Activated T-helper 2 cell treated with anti-CD3 and anti-CD28 coated beads, Interferon-gamma antibody, Interleukin-2, Interleukin-4, amounts not matched to agents 10 μg/mL and 5 μg/mL and 100 μg/mL, durations not matched to agents 14 hours and 24 hours and 36 hours (primary cell): ENCODE results near the gene CCDC110. TPM values are rescaled to one million over a fixed set of nuclear protein-coding genes. Genes with fewer than 3 reads are reported as not detected.
"Not testable (repeated sequence)": the region's sequence is repeated elsewhere in the genome, so short reads cannot be mapped to it uniquely, and the experiment has no call there.

Source experiments
- DNase-seq: peaks from one replicate; pipeline ENCODE4 v3.0.0; 2021; ENCODE audit warnings: low spot score
- H3K27ac Mint-ChIP-seq: one replicate; pipeline ENCODE4 v1.8.0; 2021; ENCODE audit warnings: mixed read lengths
- H3K27me3 Mint-ChIP-seq: one replicate; pipeline ENCODE4 v1.8.0; 2021; ENCODE audit warnings: low read depth, mixed read lengths
- H3K36me3 Mint-ChIP-seq: one replicate; pipeline ENCODE4 v1.8.0; 2021; ENCODE audit warnings: low read depth, mixed read lengths
- H3K4me1 Mint-ChIP-seq: one replicate; pipeline ENCODE4 v1.8.0; 2021; ENCODE audit warnings: low read depth, mixed read lengths
- H3K4me3 Mint-ChIP-seq: one replicate; pipeline ENCODE4 v1.8.0; 2021; ENCODE audit warnings: low read depth, mild to moderate bottlenecking, moderate library complexity, mixed read lengths
- H3K9me3 Mint-ChIP-seq: one replicate; pipeline ENCODE4 v1.8.0; 2021; ENCODE audit warnings: mixed read lengths
- intact Hi-C: fragments of 100-400 bp; cut with micrococcal nuclease; formaldehyde crosslinking; loops from one replicate; pipeline ENCODE4 v1.15.1; 2023
- total RNA-seq: library from RNA; stranded (reverse); gene quantifications from 2 replicates; pipeline ENCODE4 v1.2.3, GENCODE V29; 2022

The CCDC110 gene
- not detected in 2 replicates for total RNA-seq

GRCh38 chr4:185471235-185472102, at the start of gene CCDC110:
Gene CCDC110, minus strand, starts transcription at chr4:185471733. Its CDS starts 50 bp downstream, at chr4:185471683.
- H3K4me1 Mint-ChIP-seq: peaks cover 8% of the 10 kb centered on the region
- H3K9me3 Mint-ChIP-seq: no peaks in the 10 kb centered on the region
- DNase-seq: peak; percentile 79
- intact Hi-C loops: loop anchor here (1.0 to 5.0 kb wide), 6 partner anchors 46 to 1964 kb away; partner anchors contain the start of genes ANKRD37, CFAP97, CYP4V2 and ING2
- H3K27me3 Mint-ChIP-seq: peaks cover 44% of the 10 kb centered on the region
- H3K27ac Mint-ChIP-seq: no peak within 1 kb of the TSS
- H3K4me3 Mint-ChIP-seq: peak within 1 kb of the TSS; percentile 88
- no peaks in the 10 kb centered on the region for H3K36me3 Mint-ChIP-seq

- Mint-ChIP-seq H3K4me1 (no peaks in the 10 kb centered on the region), H3K27me3 (peaks cover 37% of the 10 kb centered on the region), H3K27ac (no peak overlapping the region), H3K36me3 (no peaks in the 10 kb centered on the region), H3K9me3 (no peaks in the 10 kb centered on the region), H3K4me3 (no peak overlapping the region)
- no peak for DNase-seq
- intact Hi-C loops: no loop called here
These were observed 48.6 kb upstream of the CCDC110 start for GRCh38 chr4:185520119-185520518.

DNA sequence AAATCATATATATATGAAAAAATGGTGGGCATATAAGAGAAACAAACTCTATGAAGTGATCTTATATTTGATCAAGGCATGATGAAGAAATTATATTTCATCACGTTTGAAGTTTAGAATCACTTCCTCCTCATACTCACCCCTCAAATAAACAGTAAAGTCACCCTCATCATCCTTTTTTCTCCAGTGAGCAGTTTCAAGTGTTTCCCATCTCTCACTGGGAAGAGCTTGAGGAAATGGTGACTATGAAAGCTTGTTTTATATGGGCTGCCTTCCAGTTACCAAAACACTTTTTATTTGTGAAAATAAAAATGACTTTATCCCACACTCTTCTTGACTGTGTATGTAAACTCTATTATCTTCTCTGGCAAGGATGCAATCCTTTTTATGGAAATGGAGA, 47.0 kb upstream of the CCDC110 start:
- intact Hi-C loops: no loop called here
- DNase-seq: no peak

GRCh38 chr4:185518069-185518468, 46.5 kb upstream of the CCDC110 start:
- Mint-ChIP-seq H3K9me3 (no peaks in the 10 kb centered on the region), H3K36me3 (no peaks in the 10 kb centered on the region), H3K27me3 (peaks cover 47% of the 10 kb centered on the region), H3K4me1 (peaks cover 7% of the 10 kb centered on the region), H3K27ac (no peak overlapping the region), H3K4me3 (no peak overlapping the region)
- DNase-seq: no peak
- intact Hi-C loops: no loop called here

More for the DNA sequence above, 47.0 kb upstream of the CCDC110 start:
- peaks cover 44% of the 10 kb centered on the region for H3K27me3 Mint-ChIP-seq
- no peaks in the 10 kb centered on the region for H3K36me3 Mint-ChIP-seq
- H3K9me3 Mint-ChIP-seq: no peaks in the 10 kb centered on the region
- peaks cover 5% of the 10 kb centered on the region for H3K4me1 Mint-ChIP-seq
- no peak overlapping the region for H3K27ac Mint-ChIP-seq
- no peak overlapping the region for H3K4me3 Mint-ChIP-seq

DNA sequence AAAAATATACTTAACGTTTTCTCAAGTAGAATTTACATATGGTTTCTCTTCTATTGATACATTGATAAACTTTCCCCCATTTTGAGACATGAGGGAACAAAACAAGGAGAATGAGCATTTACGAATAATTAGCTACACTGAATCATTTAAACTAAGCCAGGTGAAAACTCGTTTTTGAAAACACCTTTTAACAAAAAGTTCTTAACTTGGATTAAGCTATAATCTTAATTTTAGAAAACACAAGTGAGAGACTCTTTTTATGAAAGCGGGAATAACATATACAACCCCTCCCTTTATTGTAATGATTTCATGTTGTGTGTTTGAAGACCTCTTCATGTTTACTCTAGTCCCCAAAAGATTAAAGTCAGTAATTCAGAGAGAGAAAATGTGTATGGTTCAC, 43.7 kb upstream of the CCDC110 start:
- H3K27ac Mint-ChIP-seq: no peak overlapping the region
- no peaks in the 10 kb centered on the region for H3K36me3 Mint-ChIP-seq
- peaks cover 9% of the 10 kb centered on the region for H3K4me1 Mint-ChIP-seq
- no peak for DNase-seq
- H3K9me3 Mint-ChIP-seq: no peaks in the 10 kb centered on the region
- intact Hi-C loops: no loop called here
- no peak overlapping the region for H3K4me3 Mint-ChIP-seq
- H3K27me3 Mint-ChIP-seq: peaks cover 53% of the 10 kb centered on the region

GRCh38 chr4:185514182-185514697, 42.7 kb upstream of the CCDC110 start:
- Mint-ChIP-seq H3K9me3 (no peaks in the 10 kb centered on the region), H3K4me1 (peaks cover 9% of the 10 kb centered on the region), H3K36me3 (no peaks in the 10 kb centered on the region), H3K4me3 (no peak overlapping the region), H3K27me3 (peaks cover 60% of the 10 kb centered on the region), H3K27ac (no peak overlapping the region)
- no peak for DNase-seq
- intact Hi-C loops: no loop called here

DNA sequence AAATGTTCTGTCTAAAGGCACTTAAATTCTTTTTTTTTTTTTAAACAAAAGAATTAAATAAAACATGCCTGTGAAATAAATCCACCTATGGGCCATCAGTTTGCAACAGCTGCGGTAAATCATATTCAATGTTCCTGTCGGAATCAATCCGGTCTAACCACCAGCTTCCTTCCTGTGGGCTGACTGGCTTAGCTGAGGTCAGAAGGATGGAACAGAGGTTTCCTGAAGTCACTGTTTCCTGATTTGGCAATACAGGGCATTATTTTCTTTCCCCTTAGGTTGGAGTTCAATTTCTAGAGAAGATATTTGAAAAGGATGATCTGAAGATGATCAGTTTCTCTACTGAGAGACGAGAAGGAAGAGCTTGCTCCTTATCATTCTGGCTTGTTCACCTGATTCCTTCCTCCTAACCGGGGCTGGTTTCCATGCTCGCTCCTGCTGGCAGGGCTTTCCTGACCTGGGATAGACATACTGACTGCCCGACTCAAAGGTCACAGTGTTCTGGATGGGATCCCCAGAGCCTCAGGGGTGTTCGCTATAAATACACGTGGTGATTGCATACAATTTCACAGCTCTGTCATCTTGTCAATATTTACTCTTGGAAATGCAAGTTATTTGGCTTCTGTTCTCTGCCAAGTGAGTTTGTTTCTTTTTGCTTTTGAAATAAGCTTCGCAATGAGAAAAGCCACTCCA, 42.1 kb upstream of the CCDC110 start:
- Mint-ChIP-seq H3K9me3 (no peaks in the 10 kb centered on the region), H3K36me3 (no peaks in the 10 kb centered on the region), H3K27ac (no peak overlapping the region), H3K27me3 (peaks cover 59% of the 10 kb centered on the region), H3K4me3 (no peak overlapping the region), H3K4me1 (peaks cover 9% of the 10 kb centered on the region)
- no peak for DNase-seq
- intact Hi-C loops: no loop called here

GRCh38 chr4:185512516-185512915, 41.0 kb upstream of the CCDC110 start:
- H3K27me3 Mint-ChIP-seq: peaks cover 63% of the 10 kb centered on the region
- H3K4me1 Mint-ChIP-seq: peaks cover 9% of the 10 kb centered on the region

GRCh38 chr4:185511243-185511642, 39.7 kb upstream of the CCDC110 start:
- H3K36me3 Mint-ChIP-seq, H3K9me3 Mint-ChIP-seq, H3K27ac Mint-ChIP-seq, H3K4me1 Mint-ChIP-seq, intact Hi-C loops, DNase-seq, H3K4me3 Mint-ChIP-seq: not testable (repeated sequence)
- peaks cover 59% of the 10 kb centered on the region for H3K27me3 Mint-ChIP-seq

More at GRCh38 chr4:185512516-185512915, 41.0 kb upstream of the CCDC110 start:
- Mint-ChIP-seq H3K9me3 (no peaks in the 10 kb centered on the region), H3K27ac (no peak overlapping the region), H3K36me3 (no peaks in the 10 kb centered on the region), H3K4me3 (no peak overlapping the region)
- no peak for DNase-seq
- intact Hi-C loops: no loop called here

- H3K36me3 Mint-ChIP-seq: no peaks in the 10 kb centered on the region
- no peak overlapping the region for H3K27ac Mint-ChIP-seq
- H3K4me1 Mint-ChIP-seq: peaks cover 9% of the 10 kb centered on the region
- H3K9me3 Mint-ChIP-seq: no peaks in the 10 kb centered on the region
- no peak overlapping the region for H3K4me3 Mint-ChIP-seq
- DNase-seq: no peak
- intact Hi-C loops: no loop called here
- peaks cover 59% of the 10 kb centered on the region for H3K27me3 Mint-ChIP-seq
These were observed 39.3 kb upstream of the CCDC110 start for GRCh38 chr4:185510806-185511205.

- H3K4me3 Mint-ChIP-seq: no peak overlapping the region
- H3K27me3 Mint-ChIP-seq: peaks cover 40% of the 10 kb centered on the region
- H3K36me3 Mint-ChIP-seq: no peaks in the 10 kb centered on the region
These were observed 36.6 kb upstream of the CCDC110 start for GRCh38 chr4:185508181-185508580.

DNA sequence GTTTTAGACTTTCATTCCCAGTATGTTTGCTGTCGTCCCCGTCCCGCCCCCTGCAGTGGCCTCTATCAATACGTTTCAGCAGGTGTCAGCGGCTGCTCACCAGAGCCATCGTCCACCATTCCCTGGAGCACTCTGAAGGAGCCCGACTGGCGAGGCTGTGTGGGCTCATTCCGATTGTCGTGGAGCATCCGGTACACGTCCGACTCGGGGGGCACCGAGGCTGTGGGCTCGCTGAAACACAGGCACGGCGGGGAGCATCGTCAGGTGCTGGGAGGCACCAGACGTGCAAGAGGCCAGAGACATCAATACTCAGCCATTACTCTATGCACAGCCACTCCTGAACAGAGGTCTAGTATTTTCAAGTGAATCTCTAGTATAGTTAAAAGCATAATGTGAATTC, 34.9 kb upstream of the CCDC110 start:
- Mint-ChIP-seq H3K27me3 (peaks cover 27% of the 10 kb centered on the region), H3K36me3 (no peaks in the 10 kb centered on the region), H3K9me3 (no peaks in the 10 kb centered on the region), H3K4me3 (no peak overlapping the region), H3K4me1 (no peaks in the 10 kb centered on the region), H3K27ac (no peak overlapping the region)
- DNase-seq: no peak
- intact Hi-C loops: no loop called here

More at GRCh38 chr4:185508181-185508580, 36.6 kb upstream of the CCDC110 start:
- DNase-seq: no peak
- no peak overlapping the region for H3K27ac Mint-ChIP-seq
- peaks cover 3% of the 10 kb centered on the region for H3K4me1 Mint-ChIP-seq
- intact Hi-C loops: no loop called here
- no peaks in the 10 kb centered on the region for H3K9me3 Mint-ChIP-seq
